ENCODE results near the gene SAXO2.

GRCh38 chr15:82307714-82308081 is 45.1 kb downstream of the SAXO2 start:
- no peak for TF ChIP-seq SUZ12 (IDR thresholded peaks at IDR 0.05)
- TF ChIP-seq FOXM1 (IDR thresholded peaks at IDR 0.05; ENCODE audit: borderline replicate concordance), result no peak
- no peak for TF ChIP-seq HDGF (IDR thresholded peaks at IDR 0.05; ENCODE audit: borderline replicate concordance)
- TF ChIP-seq FOXK2 (IDR thresholded peaks at IDR 0.05), result no peak

Data from HEK293T (cell line).